HG03139 (cell line): ENCODE measurements around the gene TRMT1.
"Not testable (repeated sequence)": the region's sequence is repeated elsewhere in the genome, so short reads cannot be mapped to it uniquely, and the experiment has no call there.

Source experiments
- ATAC-seq: cut with Tn5 transposase; IDR thresholded peaks from one replicate; pipeline ENCODE4 v1.9.1; 2021; ENCODE audit not compliant: unreplicated experiment

TRMT1 gene

GRCh38 chr19:13150931-13151604 lies 34.5 kb upstream of the TRMT1 start:
- ATAC-seq: no peak

GRCh38 chr19:13150187-13150930 lies 33.8 kb upstream of the TRMT1 start, which contains the start of the genes IER2 and STX10:
Gene IER2, plus strand, starts transcription at chr19:13150411. Its CDS starts 2,776 bp downstream, at chr19:13153187.
Gene STX10, minus strand, starts transcription at chr19:13150375. Its CDS starts 202 bp downstream, at chr19:13150173.
- ATAC-seq: peak; percentile 26

- no peak for ATAC-seq
Observed at GRCh38 chr19:13149628-13150186, 33.2 kb upstream of the TRMT1 start.

GRCh38 chr19:13149173-13149627 lies 32.7 kb upstream of the TRMT1 start:
- not testable (repeated sequence) for ATAC-seq

GRCh38 chr19:13146763-13147563 lies 30.4 kb upstream of the TRMT1 start:
- no peak for ATAC-seq

- ATAC-seq: no peak
Observed at GRCh38 chr19:13139633-13140311, 23.2 kb upstream of the TRMT1 start.

GRCh38 chr19:13138916-13139198 lies 22.3 kb upstream of the TRMT1 start:
- no peak for ATAC-seq

GRCh38 chr19:13138171-13138915 lies 21.8 kb upstream of the TRMT1 start:
- no peak for ATAC-seq

GRCh38 chr19:13137290-13137794 lies 20.8 kb upstream of the TRMT1 start:
- no peak for ATAC-seq

GRCh38 chr19:13135068-13136062 lies 18.8 kb upstream of the TRMT1 start:
- ATAC-seq: no peak

GRCh38 chr19:13134626-13135025 lies 18.1 kb upstream of the TRMT1 start:
- no peak for ATAC-seq

GRCh38 chr19:13133241-13133870 lies 16.8 kb upstream of the TRMT1 start:
- no peak for ATAC-seq

GRCh38 chr19:13132471-13133180 lies 16.1 kb upstream of the TRMT1 start:
- ATAC-seq: no peak

- ATAC-seq: no peak
Observed at GRCh38 chr19:13130886-13131490, 14.4 kb upstream of the TRMT1 start.

- no peak for ATAC-seq
Observed at GRCh38 chr19:13129384-13129783, 12.8 kb upstream of the TRMT1 start.

GRCh38 chr19:13128583-13128982 lies 12.0 kb upstream of the TRMT1 start:
- ATAC-seq: no peak
